Lower lobe of right lung (tissue), 2 donors: Measurements from ENCODE around the gene FXYD5. TPM values are rescaled to one million over a fixed set of nuclear protein-coding genes. Genes with fewer than 3 reads are reported as not detected.
"Not testable (repeated sequence)": the region's sequence is repeated elsewhere in the genome, so short reads cannot be mapped to it uniquely, and the experiment has no call there.

Source experiments
- ATAC-seq, 2 donors: fragments of 200-7000 bp; cut with Tn5 transposase; one replicate each; pipeline ENCODE4 v1.9.1; 2020 to 2022; ENCODE audit warnings: mild to moderate bottlenecking in 2 of 2, moderate library complexity in 2 of 2
- DNase-seq: peaks from one replicate; pipeline ENCODE4 v3.0.0-alpha.2; 2020
- H3K27ac ChIP-seq: fragments of 200-600 bp; one replicate; pipeline ENCODE4 v1.8.0; 2022
- H3K27me3 ChIP-seq: fragments of 200-600 bp; one replicate; pipeline ENCODE4 v1.8.0; 2022; ENCODE audit warnings: low read depth
- H3K36me3 ChIP-seq: fragments of 200-600 bp; one replicate; pipeline ENCODE4 v1.8.0; 2022; ENCODE audit warnings: mild to moderate bottlenecking
- H3K4me1 ChIP-seq: fragments of 200-600 bp; one replicate; pipeline ENCODE4 v1.8.0; 2022
- H3K4me3 ChIP-seq: fragments of 200-600 bp; one replicate; pipeline ENCODE4 v1.8.0; 2022; ENCODE audit warnings: mild to moderate bottlenecking
- H3K9me3 ChIP-seq: fragments of 200-600 bp; one replicate; pipeline ENCODE4 v1.8.0; 2022
- intact Hi-C: fragments of 100-400 bp; cut with DNase I; formaldehyde crosslinking; loops from one replicate; pipeline ENCODE4 v1.11.0; 2022
- total RNA-seq: library from RNA; stranded (reverse); fragmentation: NEBNext Ultra II Directional; extraction: Animal tissue kit (Norgen Biotek cat#: 25700); gene quantifications from one replicate; pipeline ENCODE4 v1.2.1, GENCODE V29; 2021
- TF ChIP-seq, protein P1 (sequence below): fragments of 200-600 bp; IDR thresholded peaks from one replicate; pipeline ENCODE4 v1.8.0; 2022; ENCODE audit warnings: antibody characterized with exemption, mild to moderate bottlenecking
- donor health status: DM: no; HTN: yes; CAD: no; lungs with severe emphysema.

The FXYD5 gene
- total RNA-seq, 1 donor from 2014 or later, result 152 TPM

GRCh38 chr19:35146746-35147459 is 7.6 kb upstream of the FXYD5 start:
- TF ChIP-seq, protein P1, sequence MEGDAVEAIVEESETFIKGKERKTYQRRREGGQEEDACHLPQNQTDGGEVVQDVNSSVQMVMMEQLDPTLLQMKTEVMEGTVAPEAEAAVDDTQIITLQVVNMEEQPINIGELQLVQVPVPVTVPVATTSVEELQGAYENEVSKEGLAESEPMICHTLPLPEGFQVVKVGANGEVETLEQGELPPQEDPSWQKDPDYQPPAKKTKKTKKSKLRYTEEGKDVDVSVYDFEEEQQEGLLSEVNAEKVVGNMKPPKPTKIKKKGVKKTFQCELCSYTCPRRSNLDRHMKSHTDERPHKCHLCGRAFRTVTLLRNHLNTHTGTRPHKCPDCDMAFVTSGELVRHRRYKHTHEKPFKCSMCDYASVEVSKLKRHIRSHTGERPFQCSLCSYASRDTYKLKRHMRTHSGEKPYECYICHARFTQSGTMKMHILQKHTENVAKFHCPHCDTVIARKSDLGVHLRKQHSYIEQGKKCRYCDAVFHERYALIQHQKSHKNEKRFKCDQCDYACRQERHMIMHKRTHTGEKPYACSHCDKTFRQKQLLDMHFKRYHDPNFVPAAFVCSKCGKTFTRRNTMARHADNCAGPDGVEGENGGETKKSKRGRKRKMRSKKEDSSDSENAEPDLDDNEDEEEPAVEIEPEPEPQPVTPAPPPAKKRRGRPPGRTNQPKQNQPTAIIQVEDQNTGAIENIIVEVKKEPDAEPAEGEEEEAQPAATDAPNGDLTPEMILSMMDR, result no peak
- ATAC-seq, result no peak
- Histone ChIP-seq H3K36me3 (no peaks in the 10 kb centered on the region), H3K27ac (no peak overlapping the region), H3K4me3 (no peak overlapping the region), H3K27me3 (peaks cover 18% of the 10 kb centered on the region), H3K9me3 (no peaks in the 10 kb centered on the region), H3K4me1 (peaks cover 10% of the 10 kb centered on the region)
- intact Hi-C loops, result no loop called here
- DNase-seq, result no peak

GRCh38 chr19:35149463-35149862 is 5.1 kb upstream of the FXYD5 start:
- no peak for ATAC-seq

DNA sequence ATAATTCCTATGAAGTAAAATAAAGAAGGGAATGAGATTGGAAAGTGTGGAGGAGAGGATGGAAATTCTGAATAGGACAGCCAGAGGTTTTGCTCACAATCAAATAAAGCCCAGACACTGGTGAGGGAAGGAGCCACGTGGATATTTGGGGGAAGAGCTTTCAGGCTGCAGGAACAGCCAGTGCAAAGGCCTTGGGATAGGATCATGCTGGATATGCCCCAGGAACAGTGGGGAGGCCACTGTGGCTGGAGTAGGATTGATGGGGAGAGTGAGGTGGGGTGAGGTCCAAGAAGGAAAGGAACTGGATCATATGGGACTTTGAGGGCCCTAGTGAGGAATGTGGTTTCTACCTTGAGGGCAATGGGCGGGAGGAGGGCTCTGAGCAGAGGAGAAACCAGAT is 4.1 kb upstream of the FXYD5 start:
- no peak overlapping the region for H3K27ac ChIP-seq
- TF ChIP-seq, protein P1, result no peak
- no peaks in the 10 kb centered on the region for H3K9me3 ChIP-seq
- DNase-seq (no peak), ATAC-seq (no peak)
- no peaks in the 10 kb centered on the region for H3K36me3 ChIP-seq
- intact Hi-C loops, result no loop called here
- H3K4me1 ChIP-seq, result peaks cover 21% of the 10 kb centered on the region
- no peak overlapping the region for H3K4me3 ChIP-seq
- peaks cover 3% of the 10 kb centered on the region for H3K27me3 ChIP-seq

More at GRCh38 chr19:35149463-35149862, 5.1 kb upstream of the FXYD5 start:
- Histone ChIP-seq H3K36me3 (no peaks in the 10 kb centered on the region), H3K4me3 (no peak overlapping the region), H3K9me3 (no peaks in the 10 kb centered on the region), H3K27me3 (peaks cover 3% of the 10 kb centered on the region), H3K4me1 (peaks cover 14% of the 10 kb centered on the region), H3K27ac (no peak overlapping the region)
- DNase-seq, result no peak
- intact Hi-C loops, result no loop called here
- TF ChIP-seq, protein P1, result no peak

DNA sequence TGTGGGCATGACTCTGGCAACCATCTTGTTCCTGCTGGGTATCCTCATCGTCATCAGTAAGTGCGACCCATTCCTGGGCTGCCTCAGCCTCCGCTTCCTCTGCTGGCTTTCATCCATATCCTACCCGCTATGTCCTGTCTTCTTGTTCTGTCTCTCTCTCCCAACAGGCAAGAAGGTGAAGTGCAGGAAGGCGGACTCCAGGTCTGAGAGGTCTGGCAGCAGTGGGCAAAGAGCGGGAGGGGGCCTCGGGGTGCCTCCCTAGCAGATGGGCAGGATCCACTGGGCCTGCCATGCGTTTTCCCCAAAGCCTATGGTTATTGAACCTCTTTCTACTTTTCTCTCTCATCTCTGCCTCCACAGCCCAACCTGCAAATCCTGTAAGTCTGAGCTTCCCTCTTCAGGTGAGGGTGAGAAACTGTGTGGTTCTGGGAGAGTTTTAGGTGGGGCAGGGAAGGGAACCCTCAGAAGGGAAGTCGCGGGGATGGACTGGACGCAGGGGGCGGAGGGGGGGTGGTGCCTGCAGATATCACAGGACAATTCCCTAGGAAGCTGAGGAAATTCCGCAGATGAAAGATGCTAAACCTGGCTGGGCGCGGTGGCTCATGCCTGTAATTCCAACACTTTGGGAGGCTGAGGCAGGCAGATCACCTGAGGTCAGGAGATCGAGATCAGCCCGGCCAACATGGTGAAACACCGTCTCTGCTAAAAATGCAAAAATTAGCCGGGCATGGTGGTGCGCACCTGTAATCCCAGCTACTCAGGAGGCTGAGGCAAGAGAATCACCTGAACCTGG is 3.1 kb upstream of the FXYD5 start:
- H3K4me1 ChIP-seq, result peaks cover 21% of the 10 kb centered on the region
- no peak for ATAC-seq
- H3K9me3 ChIP-seq, result no peaks in the 10 kb centered on the region
- TF ChIP-seq, protein P1, result no peak
- peaks cover 3% of the 10 kb centered on the region for H3K27me3 ChIP-seq
- DNase-seq, result no peak
- H3K36me3 ChIP-seq, result no peaks in the 10 kb centered on the region
- H3K4me3 ChIP-seq, result no peak overlapping the region
- no peak overlapping the region for H3K27ac ChIP-seq
- intact Hi-C loops, result no loop called here

- H3K9me3 ChIP-seq, ATAC-seq, H3K27me3 ChIP-seq, DNase-seq, intact Hi-C loops, H3K27ac ChIP-seq, H3K4me3 ChIP-seq: not testable (repeated sequence)
- peaks cover 14% of the 10 kb centered on the region for H3K36me3 ChIP-seq
- H3K4me1 ChIP-seq, result peaks cover 21% of the 10 kb centered on the region
Measured at GRCh38 chr19:35153129-35153522, 1.4 kb upstream of the FXYD5 start.
